Measurements from ENCODE around the gene LASP1NB.
A peak's percentile ranks its signal among the peaks of the same experiment; 100 is the strongest.

Gene LASP1NB

GRCh38 chr17:38918129-38918913 is 7.1 kb upstream of the LASP1NB start:
- 75% methylated on average over 33 of the region's 37 CpGs for WGBS
- peaks cover 32 to 71% (median 69%) of the 10 kb centered on the region in 4 donors for H3K36me3 ChIP-seq
- intact Hi-C loops (cut with DNase I) = no loop called here
- no peak for TF ChIP-seq EP300 (IDR thresholded peaks at IDR 0.05)
- no peak for TF ChIP-seq POLR2A (IDR thresholded peaks at IDR 0.05; ENCODE audit: low read depth)
- peaks cover 42 to 71% (median 51%) of the 10 kb centered on the region in 4 donors for H3K4me1 ChIP-seq
- no peak for DNase-seq (ENCODE audit: extremely low spot score)
- H3K27me3 ChIP-seq = no peaks in the 10 kb centered on the region
- no peaks in the 10 kb centered on the region for H3K9me3 ChIP-seq
- no peak overlapping the region for H3K4me3 ChIP-seq
- peak overlapping the region in 2 of 4 donors; percentile 1 to 76 for H3K27ac ChIP-seq (replicated peaks in 1 of 4)

GRCh38 chr17:38918916-38919315 is 6.5 kb upstream of the LASP1NB start:
- 87% methylated on average over 5 of the region's 5 CpGs for WGBS
- intact Hi-C loops (cut with DNase I) = no loop called here
- Histone ChIP-seq H3K4me1 (peaks cover 44 to 71% (median 53%) of the 10 kb centered on the region in 4 donors), H3K9me3 (no peaks in the 10 kb centered on the region), H3K27ac (replicated peaks in 1 of 4) (peak overlapping the region in 3 of 4 donors; percentile 1 to 76 (median 1)), H3K27me3 (no peaks in the 10 kb centered on the region), H3K4me3 (no peak overlapping the region), H3K36me3 (peaks cover 32 to 66% (median 65%) of the 10 kb centered on the region in 4 donors)
- TF ChIP-seq POLR2A (IDR thresholded peaks at IDR 0.05; ENCODE audit: low read depth) (no peak), POLR2AphosphoS5 (IDR thresholded peaks at IDR 0.05) (no peak), EP300 (IDR thresholded peaks at IDR 0.05) (no peak), CTCF (IDR thresholded peaks at IDR 0.05) (no peak)
- DNase-seq (ENCODE audit: extremely low spot score) = no peak

- no peaks in the 10 kb centered on the region for H3K9me3 ChIP-seq
- no peak for DNase-seq (ENCODE audit: extremely low spot score)
- WGBS = 97% methylated on average over 14 of the region's 16 CpGs
- H3K27ac ChIP-seq (replicated peaks in 1 of 4) = peak overlapping the region; percentile 1 to 79 (median 76)
- peaks cover 29 to 60% (median 59%) of the 10 kb centered on the region in 4 donors for H3K36me3 ChIP-seq
- H3K27me3 ChIP-seq = no peaks in the 10 kb centered on the region
- no peak overlapping the region for H3K4me3 ChIP-seq
- intact Hi-C loops (cut with DNase I) = no loop called here
- TF ChIP-seq CTCF (IDR thresholded peaks at IDR 0.05) (no peak), EP300 (IDR thresholded peaks at IDR 0.05) (no peak), POLR2AphosphoS5 (IDR thresholded peaks at IDR 0.05) (no peak), POLR2A (IDR thresholded peaks at IDR 0.05; ENCODE audit: low read depth) (no peak)
- peaks cover 46 to 66% (median 53%) of the 10 kb centered on the region in 4 donors for H3K4me1 ChIP-seq
These were observed 5.9 kb upstream of the LASP1NB start for GRCh38 chr17:38919316-38920078.

- TF ChIP-seq POLR2AphosphoS5 (IDR thresholded peaks at IDR 0.05) = no peak
- TF ChIP-seq CTCF (IDR thresholded peaks at IDR 0.05) = no peak
- TF ChIP-seq EP300 (IDR thresholded peaks at IDR 0.05) = no peak
- TF ChIP-seq POLR2A (IDR thresholded peaks at IDR 0.05; ENCODE audit: low read depth) = no peak
- 64% methylated on average over 9 of the region's 9 CpGs for WGBS
- Histone ChIP-seq H3K27ac (replicated peaks in 1 of 4) (peak overlapping the region; percentile 63 to 79 (median 76)), H3K9me3 (no peaks in the 10 kb centered on the region), H3K4me3 (no peak overlapping the region), H3K4me1 (peaks cover 46 to 61% (median 55%) of the 10 kb centered on the region in 4 donors), H3K36me3 (peaks cover 17 to 49% (median 48%) of the 10 kb centered on the region in 4 donors), H3K27me3 (no peaks in the 10 kb centered on the region)
- intact Hi-C loops (cut with DNase I) = no loop called here
- no peak for DNase-seq (ENCODE audit: extremely low spot score)
These were observed 4.8 kb upstream of the LASP1NB start for GRCh38 chr17:38920374-38921291.

All from esophagus muscularis mucosa (tissue), 4 donors.